T1000 (cell line): ENCODE results near the gene LRRC42.
A peak's percentile ranks its signal among the peaks of the same experiment; 100 is the strongest.

Experiments
- DNase-seq: peaks from one replicate; lab custom pipeline; 2025; ENCODE audit warnings: mixed read lengths; lab: John Stamatoyannopoulos, UW

Gene LRRC42, protein sequence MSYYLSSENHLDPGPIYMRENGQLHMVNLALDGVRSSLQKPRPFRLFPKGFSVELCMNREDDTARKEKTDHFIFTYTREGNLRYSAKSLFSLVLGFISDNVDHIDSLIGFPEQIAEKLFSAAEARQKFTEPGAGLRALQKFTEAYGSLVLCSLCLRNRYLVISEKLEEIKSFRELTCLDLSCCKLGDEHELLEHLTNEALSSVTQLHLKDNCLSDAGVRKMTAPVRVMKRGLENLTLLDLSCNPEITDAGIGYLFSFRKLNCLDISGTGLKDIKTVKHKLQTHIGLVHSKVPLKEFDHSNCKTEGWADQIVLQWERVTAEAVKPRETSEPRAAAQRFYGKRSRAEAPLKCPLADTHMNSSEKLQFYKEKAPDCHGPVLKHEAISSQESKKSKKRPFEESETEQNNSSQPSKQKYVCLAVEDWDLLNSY

DNA sequence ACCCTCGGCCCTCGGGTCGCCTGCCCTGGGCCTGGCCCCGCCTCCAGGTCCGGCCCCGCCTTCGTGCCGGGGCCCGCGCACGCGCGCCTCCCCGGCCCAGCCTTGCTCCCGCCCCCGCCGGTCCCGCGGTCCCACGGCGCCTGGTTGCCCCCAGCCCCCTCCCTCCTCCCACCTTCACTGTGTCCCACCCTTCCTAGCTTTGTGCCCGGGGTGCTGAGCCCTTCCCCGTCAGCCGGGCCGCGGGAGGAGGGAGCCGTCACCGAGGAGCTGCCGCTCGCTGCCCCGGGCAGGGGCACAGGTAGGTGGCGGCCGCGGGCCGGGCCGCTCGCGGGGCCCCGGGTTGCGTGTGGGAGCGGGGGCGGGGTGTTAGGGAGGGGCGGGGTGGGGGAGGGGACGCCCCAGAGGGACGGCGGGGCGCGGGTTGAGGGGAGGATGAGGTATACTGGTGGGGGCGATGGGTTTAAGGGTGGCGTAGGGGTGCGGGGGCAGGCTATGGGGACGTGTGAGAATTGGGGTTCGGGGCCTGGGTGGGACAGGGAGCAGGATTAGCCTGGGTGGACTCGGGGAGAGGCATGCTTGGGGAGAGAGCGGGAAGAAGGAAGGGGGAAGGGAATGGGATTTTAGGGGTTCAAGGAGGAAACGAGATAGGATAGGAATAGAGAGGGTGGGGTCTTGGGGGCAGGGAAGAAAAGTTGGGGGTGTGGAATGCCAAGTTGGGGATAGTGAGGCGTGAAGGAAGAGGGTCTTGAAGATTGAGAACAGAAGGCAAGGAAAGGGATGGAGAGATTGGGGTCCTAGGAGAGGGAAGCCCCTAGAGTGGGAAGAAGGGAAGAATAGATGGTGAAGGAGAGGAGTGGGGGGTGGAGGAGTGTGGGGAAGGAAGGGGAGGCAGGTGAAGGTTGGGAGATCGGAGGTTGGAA, at the start of gene LRRC42:
Gene LRRC42 (plus strand): TSS at position 99 of the 920 bp plus-strand sequence. CDS start 5,650 bp downstream, outside the sequence.
- DNase-seq, result no peak

DNA sequence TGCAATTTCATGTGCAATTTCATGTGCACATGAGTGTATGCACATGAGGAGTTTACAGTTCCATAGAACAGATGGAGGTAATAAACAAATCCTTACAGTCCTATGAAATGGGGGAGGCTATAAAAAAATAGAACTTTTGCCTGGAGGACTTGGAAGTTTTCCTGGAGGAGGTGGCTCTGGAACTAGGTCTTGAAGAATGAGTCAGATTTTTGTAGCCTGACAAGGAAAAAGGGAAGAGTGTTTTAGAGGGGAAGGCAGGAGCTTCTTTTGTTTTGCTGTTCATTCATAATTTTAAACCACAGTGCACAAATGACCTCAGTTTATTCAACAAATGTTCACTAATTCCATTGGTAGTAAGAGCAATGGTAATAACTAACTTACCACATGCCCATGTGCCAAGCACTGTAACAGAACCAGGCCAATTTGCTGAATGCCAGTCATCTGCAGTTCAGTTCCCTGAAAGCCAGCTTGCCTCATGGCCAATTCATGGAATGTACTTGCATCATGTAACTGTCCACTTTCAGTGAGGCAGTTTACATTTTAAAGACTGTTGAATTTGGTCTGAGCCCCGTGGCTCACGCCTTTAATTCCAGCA, 49.4 kb upstream of the LRRC42 start:
- DNase-seq, result peak; percentile 46

DNA sequence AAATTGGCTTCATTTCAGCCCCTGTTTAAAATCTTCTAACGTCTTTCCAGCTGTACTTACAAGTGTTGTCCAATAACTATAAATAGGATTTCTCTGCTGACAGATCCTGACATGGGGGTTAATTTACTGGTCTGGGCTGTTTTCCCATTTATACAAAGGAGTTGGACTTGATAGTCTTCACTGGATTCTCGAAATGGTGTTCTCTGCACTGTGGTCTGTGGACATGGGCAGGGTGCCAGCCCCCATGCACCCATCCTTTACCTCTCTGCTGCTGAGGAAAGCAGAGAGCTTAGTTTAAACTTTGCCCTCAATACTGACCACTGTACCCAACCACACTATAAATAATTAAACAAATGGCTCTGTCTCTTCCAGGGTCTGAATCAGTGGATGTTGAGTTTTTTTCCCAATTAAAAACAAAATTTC, 46.9 kb upstream of the LRRC42 start:
- no peak for DNase-seq

DNA sequence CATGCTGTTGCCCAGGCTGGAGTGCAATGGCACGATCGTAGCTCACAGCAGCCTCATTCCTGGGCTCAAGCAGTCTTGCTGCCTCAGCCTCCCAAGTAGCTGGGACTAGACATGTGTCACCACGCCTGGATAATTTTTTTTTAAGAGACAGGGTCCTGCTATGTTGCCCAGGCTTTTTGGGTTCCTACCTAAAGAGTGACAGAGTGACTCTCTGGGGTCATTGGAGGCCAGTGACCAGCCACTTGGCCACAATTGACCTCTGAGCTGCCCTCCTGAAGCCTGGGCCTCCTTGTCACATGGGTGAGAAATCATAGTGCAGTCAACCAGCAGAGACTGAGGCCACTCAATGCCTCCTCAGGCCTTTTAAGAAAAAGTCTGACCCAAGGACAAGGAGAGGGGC, 46.4 kb upstream of the LRRC42 start:
- no peak for DNase-seq

DNA sequence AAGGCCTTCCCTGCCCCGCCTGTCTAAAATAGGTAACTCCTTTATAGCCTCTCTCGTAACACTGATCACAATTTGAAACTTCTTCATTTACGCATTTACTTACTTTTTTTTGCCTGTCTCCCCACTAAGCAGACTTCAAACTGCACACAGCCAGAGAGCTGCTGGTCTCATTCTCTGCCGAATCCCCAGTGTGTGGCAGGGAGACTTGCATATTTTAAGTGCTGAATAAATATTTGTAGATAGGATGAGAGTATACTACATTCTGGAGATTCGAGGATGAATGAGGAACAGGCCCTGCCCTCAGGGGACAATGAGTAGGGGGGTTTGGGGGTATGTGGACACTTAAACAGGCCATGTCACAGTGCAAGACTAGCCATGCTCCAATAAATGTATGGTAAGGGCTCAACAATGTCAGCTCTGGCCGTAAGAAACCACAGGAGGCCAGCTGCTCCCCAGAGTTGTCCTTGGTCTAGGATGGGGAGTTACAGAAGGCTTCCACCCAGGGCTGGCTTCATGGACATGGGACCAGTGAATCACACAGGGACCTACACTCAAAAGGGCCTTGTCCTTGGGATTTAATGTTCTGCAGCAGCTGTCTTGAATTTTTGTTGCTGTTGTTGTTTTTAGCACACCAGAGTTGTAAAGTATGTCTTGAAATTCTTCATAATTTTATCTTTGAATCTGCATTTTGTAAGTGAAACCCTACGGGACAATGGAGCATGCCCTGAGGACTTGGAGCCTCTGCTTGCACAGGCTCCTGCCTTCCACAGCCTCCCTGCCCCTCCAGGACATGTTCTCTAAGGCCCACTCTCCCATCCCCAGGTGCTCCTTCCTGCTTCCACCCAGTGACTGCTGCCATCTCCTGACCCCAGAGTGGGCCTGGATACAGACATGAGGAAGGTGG, 43.7 kb upstream of the LRRC42 start:
- no peak for DNase-seq

DNA sequence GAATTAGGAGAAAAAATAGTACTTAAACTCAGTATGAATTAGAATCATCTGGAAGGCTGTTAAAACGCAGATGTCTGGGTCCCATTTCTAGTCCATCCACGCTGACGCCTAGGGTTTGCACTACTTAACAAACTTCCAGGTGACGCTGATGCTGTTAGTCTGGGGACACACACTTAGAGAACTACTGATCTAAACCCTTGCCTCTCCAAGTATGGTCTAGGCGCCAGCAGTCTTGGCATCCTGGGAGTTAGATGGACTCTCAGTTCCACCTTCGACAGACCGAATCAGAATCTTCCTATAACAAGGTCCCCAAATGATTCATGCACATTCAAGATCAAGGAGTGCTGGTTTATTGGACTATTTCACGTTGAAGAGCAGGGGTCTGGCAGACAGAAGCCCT, 40.6 kb upstream of the LRRC42 start:
- no peak for DNase-seq

DNA sequence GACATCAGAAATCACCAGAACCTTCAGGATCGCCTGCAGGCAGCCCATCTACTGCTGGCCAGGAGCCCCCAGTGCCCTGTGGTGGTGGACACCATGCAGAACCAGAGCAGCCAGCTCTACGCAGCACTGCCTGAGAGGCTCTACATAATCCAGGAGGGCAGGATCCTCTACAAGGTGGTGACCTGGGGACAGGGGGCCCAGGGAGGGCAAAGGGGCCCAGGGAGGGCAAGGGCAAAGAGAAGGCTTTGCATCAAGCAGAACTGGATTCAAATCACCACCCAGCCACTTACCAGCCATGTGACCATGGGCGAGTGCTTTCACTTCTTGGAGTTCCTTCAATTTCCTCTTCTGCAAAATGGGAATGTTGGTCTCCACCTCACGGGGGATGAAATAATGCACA, 40.0 kb upstream of the LRRC42 start:
- no peak for DNase-seq

DNA sequence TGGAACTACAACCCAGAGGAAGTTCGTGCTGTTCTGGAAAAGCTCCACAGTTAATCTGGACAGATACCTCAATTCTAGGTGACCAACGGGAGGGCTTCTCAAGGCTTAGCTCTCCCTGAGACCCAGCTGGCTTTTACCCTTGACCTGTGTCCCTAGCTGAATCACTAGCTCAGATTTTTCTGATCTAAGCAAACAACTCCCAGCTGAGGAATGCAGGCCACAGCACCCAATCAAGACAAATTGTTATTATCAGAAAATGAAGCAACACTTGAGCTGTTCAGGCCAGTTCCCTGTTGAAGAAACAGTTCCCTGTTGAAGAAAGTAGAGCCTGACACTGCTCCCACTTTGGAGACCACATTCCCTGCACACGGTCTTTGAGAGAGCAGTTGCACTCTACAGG, 36.2 kb upstream of the LRRC42 start:
- no peak for DNase-seq

DNA sequence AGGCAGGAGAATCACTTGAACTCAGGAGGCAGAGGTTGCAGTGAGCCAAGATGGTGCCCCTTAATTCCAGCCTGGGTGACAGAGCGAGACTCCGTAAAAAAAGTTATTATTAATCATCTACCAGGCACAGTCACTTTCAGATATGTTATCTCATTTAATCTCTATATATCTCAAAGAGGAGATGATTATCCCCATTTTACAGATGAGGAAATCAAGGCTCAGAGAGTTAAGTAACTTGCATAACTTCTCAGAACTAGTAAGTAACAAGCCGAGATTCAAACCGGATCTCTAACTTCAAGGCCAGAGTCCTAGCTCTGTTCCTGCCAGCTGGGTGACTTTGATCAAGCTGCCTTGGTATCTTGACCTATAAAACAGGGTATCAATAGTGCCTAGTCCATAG, 34.7 kb upstream of the LRRC42 start:
- DNase-seq, result no peak

DNA sequence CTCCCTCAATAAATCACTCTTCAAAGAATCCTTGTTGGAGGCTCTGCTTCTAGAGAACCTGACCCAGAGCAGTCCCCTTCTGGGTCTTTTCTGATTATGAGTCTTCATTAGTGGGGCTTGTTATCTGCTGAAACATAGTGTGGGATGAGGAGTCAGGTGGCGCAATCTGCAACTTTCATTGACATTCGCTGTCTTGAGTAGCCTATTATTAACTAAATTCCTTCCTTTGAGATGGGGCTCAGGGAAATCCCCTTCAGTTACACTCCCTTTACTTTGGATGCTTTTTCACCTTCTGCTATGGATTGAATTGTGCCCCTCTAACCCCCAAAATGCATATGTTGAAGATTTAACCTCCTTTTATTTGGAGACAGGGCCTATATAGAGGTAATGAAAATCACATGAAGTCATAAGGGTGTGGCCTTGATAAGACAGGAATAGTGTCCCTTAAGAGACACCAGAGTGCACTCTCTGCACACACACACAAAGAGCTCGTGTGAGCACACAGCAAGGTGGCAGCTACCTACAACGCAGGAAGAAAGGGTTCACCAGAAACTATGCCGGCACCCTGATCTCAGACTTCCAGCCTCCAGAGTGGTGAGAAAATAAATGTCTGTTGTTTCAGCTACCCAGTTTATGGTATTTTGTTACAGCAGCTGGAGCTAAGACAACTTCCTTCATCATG, 32.7 kb upstream of the LRRC42 start:
- no peak for DNase-seq

DNA sequence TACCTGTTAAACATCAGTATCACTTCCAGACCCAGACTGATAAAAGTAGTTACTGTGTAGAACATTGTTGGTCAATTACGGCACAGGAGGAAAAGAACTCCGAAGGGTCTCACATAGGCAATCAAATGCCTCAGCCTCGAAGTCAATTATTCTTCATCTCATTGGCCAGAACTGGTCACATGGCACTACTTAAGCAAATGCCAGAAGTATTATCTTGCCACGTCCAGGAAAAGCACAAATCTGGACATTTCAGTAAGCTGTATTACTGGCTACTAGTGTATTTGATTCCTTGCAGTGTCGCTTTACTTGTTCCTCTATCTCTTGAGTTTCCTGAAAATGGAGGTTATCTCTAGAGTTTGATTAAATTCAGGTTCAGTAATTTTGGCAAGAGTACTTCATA, 27.8 kb upstream of the LRRC42 start:
- DNase-seq, result no peak

DNA sequence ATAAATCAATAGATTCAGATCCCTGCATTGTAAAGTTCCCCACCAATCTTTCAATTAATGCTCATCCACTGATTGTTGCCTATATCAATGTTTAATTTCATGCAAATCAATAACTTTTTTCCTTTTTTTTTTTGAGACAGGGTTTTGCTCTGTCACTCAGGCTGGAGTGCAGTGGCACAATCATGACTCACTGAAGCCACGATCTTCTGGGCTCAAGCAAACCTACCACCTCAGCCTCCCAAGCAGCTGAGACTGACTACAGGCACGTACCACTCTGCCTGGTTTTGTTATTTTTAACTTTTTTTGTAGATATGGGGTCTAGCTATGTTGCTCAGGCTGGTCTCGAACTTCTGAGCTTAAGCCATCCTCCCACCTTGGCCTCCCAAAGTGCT, 26.5 kb upstream of the LRRC42 start:
- DNase-seq, result no peak

DNA sequence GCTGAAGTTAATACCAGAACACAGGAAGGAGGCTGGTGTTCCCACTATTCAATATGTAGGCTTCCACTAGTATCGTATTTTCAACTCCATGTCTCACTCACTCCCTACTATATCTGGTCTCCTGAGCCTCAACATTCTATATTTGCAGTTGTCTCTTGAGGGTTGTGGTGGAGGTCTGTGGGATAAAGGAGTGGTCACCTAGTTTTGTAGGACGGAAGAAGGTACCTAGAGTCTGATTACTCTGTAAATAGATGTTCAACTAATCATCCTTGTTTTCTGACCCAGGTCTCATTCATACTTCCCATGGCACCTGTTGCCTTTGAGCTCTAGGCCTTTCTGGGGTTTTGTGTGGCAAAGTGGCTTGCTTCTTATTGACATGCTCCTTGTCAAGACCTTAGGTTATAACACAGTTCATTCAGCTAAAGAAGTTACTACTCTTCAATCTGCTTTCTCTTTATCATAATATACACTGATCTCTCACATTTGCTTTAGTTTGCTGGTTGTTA, 18.7 kb upstream of the LRRC42 start:
- DNase-seq, result no peak

DNA sequence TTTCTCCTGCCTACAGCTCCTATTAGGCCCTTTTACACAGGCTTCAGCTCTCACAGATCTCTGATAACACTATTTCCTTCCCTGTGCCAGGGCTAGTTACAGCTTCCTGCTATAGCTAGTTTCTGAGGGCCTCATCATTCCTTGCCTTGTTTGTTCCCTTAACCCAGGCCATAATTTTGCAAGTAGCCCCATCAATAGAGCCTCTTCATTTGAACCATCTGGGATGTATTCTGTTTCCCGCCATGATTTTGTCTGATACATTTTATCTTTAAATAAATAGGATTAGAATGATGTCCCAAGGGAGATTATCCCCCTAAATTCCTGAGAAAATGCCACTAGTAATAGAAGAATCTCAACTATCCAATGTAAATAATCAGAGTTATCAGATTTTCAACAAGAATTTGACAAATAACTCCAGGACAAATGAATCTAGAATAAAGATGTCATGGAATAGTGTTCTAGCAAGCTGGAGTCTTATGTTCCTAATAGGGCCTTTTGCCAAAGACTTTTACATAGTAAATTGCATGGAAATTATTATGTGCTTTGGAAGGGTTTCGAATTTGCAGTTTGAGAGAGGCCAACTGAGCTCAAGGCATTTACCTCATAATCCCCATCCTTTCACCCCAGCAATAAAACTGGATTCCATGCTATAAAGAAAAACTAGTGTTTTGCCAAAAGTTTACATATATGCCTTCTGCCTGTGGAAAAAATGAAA, 16.7 kb upstream of the LRRC42 start:
- DNase-seq, result no peak

DNA sequence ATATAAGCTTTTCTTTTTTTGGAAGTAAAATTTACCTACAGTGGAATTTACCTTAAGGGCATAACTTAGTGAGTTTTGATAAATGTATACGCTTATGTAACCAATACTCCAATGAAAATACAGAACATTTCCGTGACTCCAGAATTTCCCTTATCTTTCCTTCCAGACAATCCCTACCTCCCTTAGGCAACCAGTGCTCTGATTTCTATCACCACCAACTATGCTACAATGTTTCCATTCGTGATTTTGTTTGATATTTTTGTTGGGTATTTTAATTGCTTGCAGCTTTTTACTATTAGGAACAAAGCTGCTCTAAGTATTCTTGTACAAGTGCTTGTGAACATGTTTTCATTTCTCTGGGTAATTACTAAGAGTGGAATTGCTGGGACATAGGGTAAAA, 15.2 kb upstream of the LRRC42 start:
- no peak for DNase-seq

DNA sequence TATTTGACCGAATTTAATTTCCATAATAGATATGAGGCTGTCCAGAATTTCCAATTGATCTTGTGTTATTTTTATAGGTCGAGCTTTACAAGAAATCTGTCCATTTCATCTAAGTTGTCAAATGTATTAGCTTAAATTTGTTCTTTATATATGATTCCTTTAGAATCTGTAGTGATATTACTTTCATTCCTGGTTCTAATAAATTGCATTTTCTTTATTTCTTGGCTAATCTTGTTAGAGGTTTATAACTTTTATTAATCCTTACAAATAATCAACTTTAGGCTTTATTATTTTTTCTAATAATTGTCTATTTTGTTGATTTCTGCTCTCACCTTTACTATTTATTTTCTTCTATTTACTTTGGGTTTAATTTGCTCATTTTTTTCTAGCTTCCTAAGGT, 14.6 kb upstream of the LRRC42 start:
- DNase-seq, result no peak

DNA sequence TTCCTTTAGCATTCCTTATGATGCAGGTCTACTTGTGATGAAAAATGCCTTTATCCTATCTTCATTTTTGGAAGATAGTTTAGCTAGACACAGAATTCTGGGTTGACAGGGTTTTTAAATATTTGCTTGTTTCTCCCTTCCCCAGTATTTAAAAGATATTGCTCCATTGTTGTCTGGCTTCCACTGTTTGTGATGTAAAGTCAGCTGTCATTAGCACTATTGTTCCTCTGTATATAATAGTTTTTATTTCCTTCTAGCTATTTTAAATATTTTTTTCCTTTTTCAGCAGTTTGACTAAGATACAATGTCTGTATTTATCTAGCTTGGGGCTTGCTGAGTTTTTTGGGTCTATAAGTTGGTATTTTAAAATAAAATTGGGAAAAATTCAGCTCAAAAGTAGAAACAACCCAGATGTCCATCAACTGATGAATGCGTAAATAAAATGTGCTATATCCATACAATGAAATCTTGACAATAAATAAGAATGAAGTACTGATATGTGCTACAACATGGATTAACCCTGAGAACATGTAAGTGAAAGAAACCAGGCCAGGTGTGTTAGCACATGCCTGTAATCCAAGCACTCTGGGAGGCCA, 11.9 kb upstream of the LRRC42 start:
- no peak for DNase-seq

DNA sequence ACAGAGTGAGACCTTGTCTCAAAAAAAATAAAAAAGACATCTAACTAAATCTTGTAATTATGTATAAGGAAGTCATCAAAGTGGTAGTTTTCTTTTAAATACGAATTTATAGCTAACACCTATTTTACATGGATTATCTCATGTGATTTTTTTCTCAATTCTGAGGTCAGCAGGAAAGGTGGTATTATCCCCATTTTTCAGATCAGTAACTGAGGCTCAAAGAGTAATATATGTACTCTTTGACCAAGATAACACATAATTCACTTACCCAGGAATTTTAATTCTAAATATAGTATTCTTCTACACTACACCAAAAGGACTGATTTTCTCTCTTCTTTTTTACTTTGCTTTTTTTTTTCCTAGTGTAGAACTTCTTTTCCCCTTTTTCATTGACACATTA, 9.7 kb upstream of the LRRC42 start:
- no peak for DNase-seq

DNA sequence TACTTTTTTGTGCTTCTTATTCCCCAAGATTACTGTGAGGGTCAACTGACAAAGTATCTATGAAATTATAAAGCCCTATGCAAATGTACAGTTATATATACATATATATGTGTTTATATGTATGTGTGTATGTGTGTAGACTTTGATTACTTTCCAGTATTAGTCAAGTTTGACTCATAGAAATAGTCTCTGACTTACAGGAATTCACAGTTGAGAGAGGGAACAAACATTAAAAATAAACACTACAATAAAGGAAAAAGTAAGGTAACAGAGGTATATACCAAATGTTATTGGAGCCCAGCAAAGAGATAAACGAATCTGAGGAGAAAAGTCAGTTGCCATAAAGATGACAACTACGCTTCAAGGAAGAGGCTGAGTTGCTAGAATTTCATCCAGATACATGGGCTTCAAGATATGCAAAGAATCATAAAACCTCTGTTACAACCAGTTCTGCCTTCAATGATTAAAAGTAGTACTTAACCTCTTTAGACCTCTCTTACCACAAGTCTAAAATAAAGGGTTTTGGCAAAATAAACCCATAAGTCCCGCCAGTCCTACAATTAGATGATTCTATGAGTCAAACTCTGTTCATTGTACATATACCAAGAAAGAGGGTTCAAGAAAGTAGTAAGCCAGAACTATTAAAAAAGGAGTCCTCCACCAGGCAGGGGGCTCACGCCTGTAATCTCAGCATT, 7.9 kb upstream of the LRRC42 start:
- DNase-seq, result no peak
